IMR-90 (cell line): Measurements from ENCODE around the gene PPHLN1. TPM values are rescaled to one million over a fixed set of nuclear protein-coding genes. Genes with fewer than 3 reads are reported as not detected.

Experiments used
- ATAC-seq: fragments of 200-7000 bp; cut with Tn5 transposase; 2 replicates; pipeline ENCODE4 v1.9.1; 2020; ENCODE audit warnings: low read depth, mild to moderate bottlenecking, moderate library complexity
- BruUV-seq: library from RNA; stranded (reverse); fragments of 400-500 nt; replicated peaks from 2 replicates; lab custom pipeline; 2021; lab: Mats Ljungman, UMichigan
- CTCF ChIA-PET: fragments of 300-600 bp; formaldehyde crosslinking; extraction: SDS; loops from one replicate; lab custom pipeline; 2021; ENCODE audit warnings: antibody characterized with exemption; lab: Yijun Ruan, JAX
- POLR2A ChIA-PET: fragments of 300-600 bp; sonication (Branson Sonifier 250); formaldehyde crosslinking; loops from one replicate; lab custom pipeline; 2022; ENCODE audit warnings: antibody characterized with exemption; ENCODE audit not compliant: unreplicated experiment; lab: Charles Lee
- DNase-seq: peaks from one replicate; pipeline ENCODE4 v3.0.0; 2013
- H2AFZ ChIP-seq: replicated peaks from 2 replicates; pipeline ENCODE3; 2013; ENCODE audit warnings: low read length, mild to moderate bottlenecking; ENCODE audit not compliant: poor library complexity
- H2AK5ac ChIP-seq: 2 replicates; pipeline ENCODE4 v1.6.1; 2013; ENCODE audit warnings: low read depth, low read length, inconsistent platforms
- H2AK9ac ChIP-seq: replicated peaks from 2 replicates; pipeline ENCODE3; 2013; ENCODE audit warnings: mild to moderate bottlenecking, low read depth, low read length, moderate library complexity; ENCODE audit not compliant: poor library complexity
- H2BK120ac ChIP-seq: 2 replicates; pipeline ENCODE4 v1.6.1; 2013; ENCODE audit warnings: low read depth, low read length, inconsistent platforms
- H2BK15ac ChIP-seq: 3 replicates; pipeline ENCODE4 v1.6.1; 2013; ENCODE audit warnings: low read depth, low read length, inconsistent platforms
- H2BK20ac ChIP-seq: 2 replicates; pipeline ENCODE4 v1.6.1; 2013; ENCODE audit warnings: low read depth, mild to moderate bottlenecking, inconsistent platforms, low read length, moderate library complexity
- H2BK5ac ChIP-seq: 2 replicates; pipeline ENCODE4 v1.6.1; 2013; ENCODE audit warnings: mild to moderate bottlenecking, low read depth, low read length, inconsistent platforms; ENCODE audit not compliant: poor library complexity, severe bottlenecking
- H3K14ac ChIP-seq: replicated peaks from 2 replicates; pipeline ENCODE4 v1.6.1; 2013; ENCODE audit warnings: low read depth, low read length, inconsistent platforms
- H3K18ac ChIP-seq: 2 replicates; pipeline ENCODE4 v1.6.1; 2013; ENCODE audit warnings: low read depth, low read length, control low read depth
- H3K23ac ChIP-seq: 2 replicates; pipeline ENCODE4 v1.6.1; 2013; ENCODE audit warnings: low read depth, low read length, inconsistent platforms
- H3K27ac ChIP-seq: 2 replicates; pipeline ENCODE4 v1.5.1; 2013; ENCODE audit warnings: mild to moderate bottlenecking, control low read depth, low read length; ENCODE audit not compliant: insufficient read depth
- H3K27me3 ChIP-seq: 2 replicates; pipeline ENCODE4 v1.6.1; 2013; ENCODE audit warnings: low read length; ENCODE audit not compliant: control insufficient read depth, insufficient read depth
- H3K36me3 ChIP-seq: 2 replicates; pipeline ENCODE4 v1.6.1; 2013; ENCODE audit warnings: low read length, mixed read lengths; ENCODE audit not compliant: control insufficient read depth, insufficient read depth
- H3K4ac ChIP-seq: 2 replicates; pipeline ENCODE4 v1.6.1; 2013; ENCODE audit warnings: low read depth, low read length, inconsistent platforms
- H3K4me1 ChIP-seq: 2 replicates; pipeline ENCODE4 v1.6.1; 2013; ENCODE audit warnings: low read length, mixed read lengths; ENCODE audit not compliant: control insufficient read depth, insufficient read depth
- H3K4me2 ChIP-seq: 2 replicates; pipeline ENCODE4 v1.6.1; 2013; ENCODE audit warnings: low read depth, mild to moderate bottlenecking, control low read depth, low read length, moderate library complexity
- H3K4me3 ChIP-seq: 2 replicates; pipeline ENCODE4 v1.5.1; 2013; ENCODE audit warnings: low read depth, mild to moderate bottlenecking, control low read depth, low read length, moderate library complexity; ENCODE audit not compliant: insufficient read depth
- H3K56ac ChIP-seq: 2 replicates; pipeline ENCODE4 v1.6.1; 2013; ENCODE audit warnings: low read length, inconsistent platforms; ENCODE audit not compliant: insufficient read depth; ENCODE audit errors: extremely low read depth
- H3K79me1 ChIP-seq, 2 experiments: 2 replicates each; pipeline ENCODE4 v1.6.1; 2013; ENCODE audit warnings: low read length in 2 of 2, inconsistent platforms in 1 of 2, low read depth in 1 of 2
- H3K9ac ChIP-seq: 2 replicates; pipeline ENCODE4 v1.6.1; 2013; ENCODE audit warnings: low read depth, low read length, control low read depth
- H3K9me1 ChIP-seq: 2 replicates; pipeline ENCODE4 v1.6.1; 2013; ENCODE audit warnings: low read length, inconsistent platforms; ENCODE audit not compliant: insufficient read depth
- H3K9me3 ChIP-seq: 2 replicates; pipeline ENCODE4 v1.6.1; 2013; ENCODE audit warnings: low read length; ENCODE audit not compliant: control insufficient read depth, insufficient read depth
- H4K20me1 ChIP-seq: 2 replicates; pipeline ENCODE4 v1.6.1; 2013; ENCODE audit warnings: low read length, inconsistent platforms; ENCODE audit not compliant: insufficient read depth
- H4K5ac ChIP-seq: 2 replicates; pipeline ENCODE4 v1.6.1; 2013; ENCODE audit warnings: mild to moderate bottlenecking, low read depth, low read length, control low read depth
- H4K8ac ChIP-seq, 2 experiments: 2 replicates each; pipeline ENCODE4 v1.6.1; 2013; ENCODE audit warnings: low read depth in 2 of 2, low read length in 2 of 2, control low read depth in 1 of 2, inconsistent platforms in 1 of 2
- H4K91ac ChIP-seq: 2 replicates; pipeline ENCODE4 v1.6.1; 2013; ENCODE audit warnings: low read depth, low read length, inconsistent platforms; ENCODE audit not compliant: insufficient read depth
- BHLHE40 ChIP-seq: fragments of 150-350 bp; IDR thresholded peaks from 2 replicates; pipeline ENCODE4 v1.6.1; 2016; ENCODE audit warnings: mild to moderate bottlenecking, low read depth, low read length
- CEBPB ChIP-seq: IDR thresholded peaks from 2 replicates; pipeline ENCODE4 v1.6.1; 2012; ENCODE audit warnings: low read depth, low read length, improper control_type of control experiment
- CHD1 ChIP-seq: IDR thresholded peaks from 2 replicates; pipeline ENCODE4 v1.6.1; 2012; ENCODE audit warnings: low read depth, low read length, improper control_type of control experiment
- ELK1 ChIP-seq: fragments of 150-350 bp; IDR thresholded peaks from 2 replicates; pipeline ENCODE4 v1.6.1; 2016; ENCODE audit warnings: low read depth, mild to moderate bottlenecking, low read length, moderate library complexity, borderline replicate concordance
- FOS ChIP-seq: fragments of 150-350 bp; IDR thresholded peaks from 2 replicates; pipeline ENCODE4 v1.6.1; 2016; ENCODE audit warnings: low read depth, low read length
- MAFK ChIP-seq: IDR thresholded peaks from 2 replicates; pipeline ENCODE4 v1.6.1; 2012; ENCODE audit warnings: low read depth, low read length, improper control_type of control experiment
- MAZ ChIP-seq: IDR thresholded peaks from 2 replicates; pipeline ENCODE4 v1.6.1; 2012; ENCODE audit warnings: low read depth, mild to moderate bottlenecking, low read length, improper control_type of control experiment, moderate library complexity, borderline replicate concordance
- MXI1 ChIP-seq: IDR thresholded peaks from 2 replicates; pipeline ENCODE4 v1.6.1; 2012; ENCODE audit warnings: low read depth, mild to moderate bottlenecking, low read length, moderate library complexity, borderline replicate concordance
- NFE2L2 ChIP-seq: fragments of 150-350 bp; IDR thresholded peaks from 2 replicates; pipeline ENCODE4 v1.6.1; 2016; ENCODE audit warnings: low read depth, mild to moderate bottlenecking, low read length
- RAD21 ChIP-seq: IDR thresholded peaks from 2 replicates; pipeline ENCODE4 v1.6.1; 2012; ENCODE audit warnings: low read length, improper control_type of control experiment
- RCOR1 ChIP-seq: IDR thresholded peaks from 2 replicates; pipeline ENCODE4 v1.6.1; 2012; ENCODE audit warnings: mild to moderate bottlenecking, low read length, improper control_type of control experiment; ENCODE audit not compliant: insufficient replicate concordance
- RFX5 ChIP-seq: IDR thresholded peaks from 2 replicates; pipeline ENCODE4 v1.8.0; 2012; ENCODE audit warnings: low read depth, mild to moderate bottlenecking, low read length, moderate library complexity
- SMC3 ChIP-seq: fragments of 150-350 bp; IDR thresholded peaks from 2 replicates; pipeline ENCODE4 v1.6.1; 2016; ENCODE audit warnings: low read depth, mild to moderate bottlenecking, antibody characterized with exemption, low read length, moderate library complexity
- WGBS, 2 experiments: methylation state at CpG; one replicate each; pipeline versions ENCODE4 v1.1.5 to v1.1.7; 2013; ENCODE audit warnings: missing lambda C conversion rate in 2 of 2; ENCODE audit not compliant: insufficient read length in 1 of 2; ENCODE audit errors: extremely low coverage in 2 of 2; 5-methylcytosine and 5-hydroxymethylcytosine counted together
- dilution Hi-C: fragments of 300-500 bp; cut with HindIII; formaldehyde crosslinking; loops from one replicate; pipeline ENCODE4 v1.14.3; 2018; ENCODE audit warnings: low sequenced_read_pairs; ENCODE audit not compliant: unreplicated experiment
- in situ Hi-C: fragments of 300-500 bp; cut with MboI; formaldehyde crosslinking; loops from 3 replicates; pipeline ENCODE4 v1.14.3; 2019; ENCODE audit warnings: low sequenced_read_pairs, inconsistent platforms, mixed read lengths
- intact Hi-C: fragments of 100-400 bp; cut with micrococcal nuclease; formaldehyde crosslinking; loops from 2 replicates; pipeline ENCODE4 v1.10.0; 2022
- polyA plus RNA-seq, 3 experiments: library from polyadenylated mRNA; depleted of rRNA; stranded (reverse); fragments of >200 nt; gene quantifications; 2 replicates each; pipeline ENCODE4 v1.2.3, GENCODE V29; 2012; ENCODE audit warnings: low replicate concordance in 1 of 3
- total RNA-seq: library from RNA; depleted of rRNA; stranded (reverse); fragments of >200 nt; gene quantifications from 2 replicates; pipeline ENCODE4 v1.2.3, GENCODE V29; 2012

PPHLN1 gene
- total and polyA plus RNA-seq, 2 of the 4 experiments (the other 2 are of a cell fraction) = 50.7 to 54.3 TPM

- Histone ChIP-seq H2AK9ac (no peak overlapping the region), H3K9me1 (no peaks in the 10 kb centered on the region), H2BK15ac (no peak overlapping the region), H3K4ac (no peak overlapping the region), H3K4me2 (no peak overlapping the region), H3K4me1 (no peaks in the 10 kb centered on the region; the same call in 1 of the 2 replicates), H4K5ac (no peak overlapping the region), H3K23ac (no peak overlapping the region), H3K18ac (no peak overlapping the region), H3K36me3 (peaks cover 21% of the 10 kb centered on the region), H3K79me1 (no peaks in the 10 kb centered on the region; a peak in 1 of 4 replicates), H3K56ac (no peak overlapping the region), H3K14ac (no peak overlapping the region), H2AK5ac (no peak overlapping the region), H4K91ac (no peak overlapping the region), H2BK20ac (no peak overlapping the region), H3K27me3 (no peaks in the 10 kb centered on the region), H3K27ac (no peak overlapping the region), H4K20me1 (no peaks in the 10 kb centered on the region), H3K4me3 (no peak overlapping the region), H3K9ac (no peak overlapping the region), H2BK120ac (no peak overlapping the region), H2AFZ (no peak overlapping the region), H3K9me3 (0 out of 2 replicates have a peak, but pooled peaks cover 2% of the 10 kb centered on the region), H4K8ac (no peak overlapping the region), H2BK5ac (no peak overlapping the region)
- ChIA-PET CTCF (no interaction called here), POLR2A (no interaction called here)
- WGBS, 2 experiments = 100% methylated on average over 4 of the region's 7 CpGs; no CpG with 5 or more reads in 1 of the 2 experiments
- dilution Hi-C loops (no loop called here), in situ Hi-C loops (no loop called here), intact Hi-C loops (no loop called here)
- BruUV-seq = no TSS peak
- ATAC-seq (no peak), DNase-seq (no peak)
- TF ChIP-seq SMC3 (no peak), CEBPB (no peak), FOS (no peak), CHD1 (no peak), BHLHE40 (no peak), ELK1 (no peak), MXI1 (no peak), MAZ (no peak), RAD21 (no peak), RFX5 (no peak), RCOR1 (no peak), NFE2L2 (no peak), MAFK (no peak)
Measured at GRCh38 chr12:42444192-42444943, 118.4 kb downstream of the PPHLN1 start.
